ENCODE measurements around the gene AFDN. TPM values are rescaled to one million over a fixed set of nuclear protein-coding genes. Genes with fewer than 3 reads are reported as not detected.

The AFDN gene
- total and polyA plus RNA-seq, 9 donors = 24.4 to 266 (median 86.6) TPM

GRCh38 chr6:167913699-167914098 is 87.0 kb downstream of the AFDN start:
- no peak for DNase-seq
- intact Hi-C loops (cut with DNase I) = no loop called here
- Histone ChIP-seq H3K27ac (no peak overlapping the region), H3K4me3 (no peak overlapping the region), H3K27me3 (no peaks in the 10 kb centered on the region), H3K4me1 (ENCODE audit: insufficient read depth) (no peaks in the 10 kb centered on the region), H3K36me3 (no peaks in the 10 kb centered on the region), H3K9me3 (no peaks in the 10 kb centered on the region)
- TF ChIP-seq CTCF (IDR thresholded peaks at IDR 0.05) (no peak), POLR2A (IDR thresholded peaks at IDR 0.05) (no peak), EP300 (IDR thresholded peaks at IDR 0.05) (no peak)
- 91 to 93% (median 93%) methylated on average over 3 of the region's 3 CpGs for WGBS, 3 donors

GRCh38 chr6:167915139-167915538 is 88.4 kb downstream of the AFDN start:
- Histone ChIP-seq H3K36me3 (no peaks in the 10 kb centered on the region), H3K9me3 (no peaks in the 10 kb centered on the region), H3K27me3 (no peaks in the 10 kb centered on the region), H3K4me3 (no peak overlapping the region), H3K4me1 (ENCODE audit: insufficient read depth) (no peaks in the 10 kb centered on the region), H3K27ac (no peak overlapping the region)
- intact Hi-C loops (cut with DNase I) = no loop called here
- no peak for DNase-seq
- 95 to 98% (median 95%) methylated on average over 10 of the region's 10 CpGs for WGBS, 3 donors
- no peak for TF ChIP-seq POLR2A (IDR thresholded peaks at IDR 0.05)
- no peak for TF ChIP-seq CTCF (IDR thresholded peaks at IDR 0.05)
- TF ChIP-seq EP300 (IDR thresholded peaks at IDR 0.05) = no peak

- WGBS, 3 donors = 96 to 98% (median 97%) methylated on average over 2 of the region's 2 CpGs
- no peak for DNase-seq
- no peak overlapping the region for H3K4me3 ChIP-seq
- H3K9me3 ChIP-seq = no peaks in the 10 kb centered on the region
- TF ChIP-seq CTCF (IDR thresholded peaks at IDR 0.05) (no peak), POLR2A (IDR thresholded peaks at IDR 0.05) (no peak), EP300 (IDR thresholded peaks at IDR 0.05) (no peak)
- H3K4me1 ChIP-seq (ENCODE audit: insufficient read depth) = no peaks in the 10 kb centered on the region
- H3K27ac ChIP-seq = no peak overlapping the region
- H3K36me3 ChIP-seq = no peaks in the 10 kb centered on the region
- intact Hi-C loops (cut with DNase I) = no loop called here
- no peaks in the 10 kb centered on the region for H3K27me3 ChIP-seq
Observed at GRCh38 chr6:167917551-167918154, 90.9 kb downstream of the AFDN start.

GRCh38 chr6:167918548-167919278 is 92.0 kb downstream of the AFDN start:
- TF ChIP-seq POLR2A (IDR thresholded peaks at IDR 0.05) = no peak
- TF ChIP-seq CTCF (IDR thresholded peaks at IDR 0.05) = no peak
- TF ChIP-seq EP300 (IDR thresholded peaks at IDR 0.05) = no peak
- Histone ChIP-seq H3K27ac (no peak overlapping the region), H3K9me3 (no peaks in the 10 kb centered on the region), H3K4me3 (no peak overlapping the region), H3K4me1 (ENCODE audit: insufficient read depth) (no peaks in the 10 kb centered on the region), H3K27me3 (no peaks in the 10 kb centered on the region), H3K36me3 (no peaks in the 10 kb centered on the region)
- intact Hi-C loops (cut with DNase I) = no loop called here
- WGBS, 3 donors = 50 to 61% (median 54%) methylated on average over 14 of the region's 14 CpGs
- no peak for DNase-seq
